ENCODE measurements around the gene CNP.
A peak's percentile ranks its signal among the peaks of the same experiment; 100 is the strongest.

The CNP gene

GRCh38 chr17:41973408-41973811 is 6.8 kb downstream of the CNP start:
- DNase-seq: no peak

DNA sequence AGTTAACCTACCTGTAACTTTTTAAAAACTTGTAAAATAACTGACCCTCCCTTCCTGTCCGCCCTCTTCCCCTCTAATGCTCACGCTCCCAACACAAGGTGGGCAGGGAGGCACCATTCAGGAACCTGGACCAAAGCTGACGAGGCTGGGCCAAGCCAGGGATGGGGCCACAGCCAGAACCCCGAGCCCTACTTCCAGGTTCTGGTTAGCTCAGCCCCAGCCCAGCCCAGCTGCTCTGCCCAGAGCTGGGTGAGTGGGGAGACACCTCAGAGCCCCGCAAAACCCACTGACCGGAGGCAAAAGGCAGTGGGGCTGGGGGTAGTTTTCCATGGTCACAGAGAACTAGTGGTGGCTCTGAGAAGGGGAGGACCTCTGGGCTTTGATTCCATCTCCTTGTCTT is 7.4 kb downstream of the CNP start:
- DNase-seq: no peak

DNA sequence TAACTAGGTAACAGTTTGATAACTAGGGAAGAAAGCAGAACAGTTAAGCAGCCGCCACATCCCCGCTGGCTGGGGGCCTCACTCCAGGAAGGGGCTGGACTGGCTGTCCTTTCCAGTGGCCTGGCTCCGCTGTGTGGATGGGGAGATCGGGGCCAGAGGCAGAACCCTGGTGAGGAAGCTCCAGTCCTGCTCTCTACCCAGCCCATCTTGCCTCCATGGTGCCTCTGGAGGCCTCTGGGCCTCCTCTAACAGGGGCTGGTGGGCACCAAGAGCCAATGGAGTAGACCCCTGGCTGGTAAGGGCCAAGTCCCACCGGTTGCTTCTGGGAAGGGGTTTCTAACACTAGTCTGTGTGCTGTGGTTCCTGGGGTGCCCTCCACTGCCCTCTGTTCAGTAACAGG is 8.1 kb downstream of the CNP start:
- no peak for DNase-seq

DNA sequence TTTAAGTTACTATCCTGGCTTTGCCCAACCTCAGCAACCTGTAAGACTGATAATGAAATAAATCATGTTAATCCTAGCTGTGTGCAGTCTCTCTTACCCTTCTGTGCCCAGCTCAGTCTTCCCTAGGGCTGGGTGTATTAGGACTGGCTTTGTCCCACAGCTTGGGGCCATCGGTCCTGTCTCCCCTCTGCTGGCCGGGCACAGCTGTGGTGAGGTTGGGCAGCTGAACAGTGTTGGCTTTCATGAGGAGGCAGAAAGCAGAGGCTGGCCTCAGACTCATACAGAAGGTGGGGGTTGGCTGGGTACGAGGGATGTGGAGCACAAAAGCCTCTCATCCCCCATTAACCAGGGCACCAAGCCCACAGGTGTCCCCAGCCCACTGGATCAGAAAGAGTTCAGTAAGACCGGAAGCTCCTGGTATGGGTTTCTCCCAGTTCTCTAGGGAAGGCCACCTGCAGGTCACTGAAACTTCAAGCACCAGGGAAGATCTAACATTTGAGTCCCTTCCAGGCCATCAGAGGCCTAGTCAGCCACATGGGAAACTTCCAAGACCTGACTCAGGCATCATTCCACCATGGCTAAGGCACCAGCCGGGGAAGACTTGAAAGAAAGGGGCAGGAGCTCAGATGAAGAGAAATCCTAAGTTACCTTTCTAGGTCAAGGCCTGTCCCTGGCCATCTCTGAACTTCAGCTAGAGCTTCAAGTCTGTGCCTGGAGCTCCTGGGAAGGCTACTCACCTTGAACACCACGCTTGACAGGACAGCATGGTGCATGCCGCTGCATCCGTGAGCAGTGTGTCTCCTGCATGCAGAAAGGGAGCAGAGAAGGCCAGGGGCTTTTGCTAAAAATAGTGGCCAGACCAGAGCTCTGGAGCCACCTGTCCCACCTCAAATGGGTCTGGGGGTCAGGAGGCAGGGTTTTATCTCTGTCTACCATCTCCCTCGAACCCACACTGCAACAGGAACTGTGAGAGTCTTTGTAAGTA is 8.8 kb downstream of the CNP start:
- no peak for DNase-seq

GRCh38 chr17:41976142-41976768 is 9.7 kb downstream of the CNP start:
- DNase-seq: no peak

- peak; percentile 15 for DNase-seq
These were observed 11.4 kb downstream of the CNP start for GRCh38 chr17:41977991-41978390.

DNA sequence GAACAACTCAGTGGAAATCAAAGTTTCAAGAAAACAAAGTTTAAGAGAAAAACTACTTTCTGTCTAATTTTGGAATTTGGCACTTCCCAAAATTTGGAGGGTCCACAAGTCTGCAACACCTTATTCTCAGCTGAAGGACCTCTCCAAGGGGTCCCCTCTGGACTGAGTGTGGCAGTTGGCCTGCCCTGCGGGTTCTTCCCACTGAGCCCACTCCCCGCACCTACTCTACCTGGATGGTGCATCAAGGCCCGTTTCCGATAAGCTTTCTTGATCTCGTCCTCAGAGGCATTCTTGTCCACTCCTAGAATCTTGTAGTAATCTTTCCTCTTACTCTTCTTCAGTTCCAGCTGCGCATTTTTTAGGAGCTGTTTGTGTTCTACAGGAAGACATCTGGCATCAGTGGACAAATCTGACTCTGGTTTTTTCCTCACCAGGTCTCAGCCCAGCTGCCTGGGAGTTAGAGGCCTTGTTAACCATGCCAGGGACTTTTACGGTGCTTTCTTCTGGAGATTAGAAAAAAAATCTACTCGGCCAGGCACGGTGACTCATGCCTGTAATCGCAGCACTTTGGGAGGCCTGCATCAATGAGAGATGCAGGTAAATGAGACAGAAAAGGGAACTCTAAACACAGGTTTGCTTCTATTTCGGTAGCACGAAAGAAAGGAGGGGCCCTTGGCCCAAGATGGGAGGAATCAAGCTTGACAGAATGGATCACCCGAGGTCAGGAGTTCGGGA is 15.6 kb downstream of the CNP start:
- DNase-seq: no peak

GRCh38 chr17:41984454-41984853 is 17.9 kb downstream of the CNP start:
- no peak for DNase-seq

GRCh38 chr17:41985919-41986318 is 19.3 kb downstream of the CNP start:
- no peak for DNase-seq

DNA sequence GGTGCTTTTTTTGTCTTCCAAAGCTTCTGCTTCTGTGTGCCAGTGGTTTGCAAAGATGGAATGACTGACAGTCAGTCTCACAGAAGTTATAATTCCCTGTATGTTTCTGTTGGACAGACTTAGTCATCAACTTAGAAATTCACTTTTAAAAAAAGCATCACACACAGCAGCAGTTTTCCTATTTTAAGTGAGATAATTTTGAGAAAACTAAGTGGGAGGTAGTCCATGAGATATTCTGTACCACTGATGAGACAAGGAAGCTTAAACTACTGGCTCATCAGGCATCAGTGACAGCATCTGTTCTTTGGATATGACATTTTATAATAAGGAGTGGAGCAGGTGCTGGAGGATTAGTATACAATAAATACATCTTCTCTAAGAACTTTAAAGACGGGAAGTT is 20.0 kb downstream of the CNP start:
- no peak for DNase-seq

DNA sequence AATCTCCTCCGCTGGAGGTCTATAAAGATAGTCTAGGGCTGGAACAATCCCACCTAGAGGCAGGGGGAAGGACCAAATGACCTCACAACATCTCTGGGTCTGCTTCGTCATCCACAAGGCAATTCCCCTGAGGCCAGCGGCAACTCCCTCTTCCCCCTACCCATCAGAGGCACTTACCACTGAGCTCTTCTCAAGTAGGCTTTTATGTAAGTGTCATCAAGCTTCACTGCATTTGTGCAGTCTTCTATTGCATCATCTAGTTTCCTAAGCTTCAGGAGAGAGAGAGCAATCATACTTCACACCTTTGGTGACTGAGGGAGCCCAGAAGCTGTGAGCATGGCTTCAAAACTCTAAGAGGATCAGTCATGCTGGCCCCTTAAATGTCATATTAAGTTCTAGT is 21.0 kb downstream of the CNP start:
- no peak for DNase-seq

- no peak for DNase-seq
These were observed 21.8 kb downstream of the CNP start for GRCh38 chr17:41988418-41988817.

DNA sequence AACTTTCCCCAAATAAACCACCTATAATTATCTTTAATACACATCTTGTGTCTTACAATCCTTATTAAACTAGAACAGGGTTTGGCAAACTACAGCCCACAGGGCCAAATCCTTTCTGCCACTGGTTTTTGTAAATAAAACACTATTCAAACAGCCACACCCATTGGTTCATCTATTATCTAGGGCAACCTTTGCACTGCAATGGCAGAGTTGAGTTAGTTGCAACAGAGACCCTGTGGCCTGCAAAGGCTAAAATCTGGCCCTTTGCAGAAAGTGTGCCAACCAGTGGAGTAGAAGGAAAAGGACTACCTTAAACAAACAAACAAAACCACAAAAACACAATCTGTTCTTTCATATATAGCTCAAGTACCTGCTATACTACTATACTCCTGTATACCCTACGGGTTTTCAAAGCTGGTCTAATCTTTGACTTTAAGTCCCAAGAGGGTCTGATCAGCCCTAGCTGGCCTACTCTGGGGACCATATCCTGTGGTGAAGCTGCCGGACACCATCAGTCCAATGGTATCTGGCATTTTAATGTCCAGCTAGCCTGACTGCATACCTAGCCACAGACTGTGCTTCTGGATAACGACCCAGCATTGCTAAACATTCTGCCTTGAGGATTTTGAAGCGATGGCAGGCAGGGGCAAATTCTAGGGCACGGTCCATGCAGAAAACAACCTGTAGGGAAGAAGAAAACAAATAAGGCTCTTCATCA is 23.3 kb downstream of the CNP start:
- DNase-seq: no peak

GRCh38 chr17:41992576-41992975 is 26.0 kb downstream of the CNP start:
- DNase-seq: no peak

DNA sequence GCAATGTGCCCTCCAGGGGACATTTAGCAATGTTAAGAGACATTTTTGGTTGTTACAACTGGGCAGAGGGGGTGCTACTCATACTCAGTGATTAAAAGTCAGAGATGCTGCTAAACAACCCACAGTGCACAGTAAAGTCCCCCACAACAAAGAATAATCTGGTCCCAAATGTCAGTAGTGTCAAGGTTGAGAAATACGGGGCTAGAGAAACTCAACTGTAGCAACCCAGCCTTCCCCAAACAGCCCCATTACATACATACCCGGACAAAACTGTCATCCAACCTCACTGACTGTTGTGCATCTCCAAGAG is 30.2 kb downstream of the CNP start:
- no peak for DNase-seq

DNA sequence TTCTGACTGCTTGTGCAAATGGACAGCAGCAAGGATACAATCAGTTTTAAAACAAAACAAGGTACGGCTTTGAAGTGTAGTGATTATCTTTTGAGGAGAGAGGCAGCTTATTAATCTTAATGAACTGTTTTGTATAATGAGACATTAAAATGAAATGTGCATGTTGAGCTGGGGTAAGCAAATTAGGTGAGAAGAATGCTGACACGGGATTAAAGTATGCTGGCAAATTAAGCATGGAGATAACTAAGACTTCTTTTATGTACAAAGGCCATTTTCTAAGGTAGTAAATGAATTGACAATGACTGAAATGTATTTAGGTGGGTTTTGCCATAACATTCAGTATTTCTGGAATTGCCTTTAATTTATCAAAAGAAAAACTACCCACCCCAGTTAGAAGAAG is 31.9 kb downstream of the CNP start:
- no peak for DNase-seq

DNA sequence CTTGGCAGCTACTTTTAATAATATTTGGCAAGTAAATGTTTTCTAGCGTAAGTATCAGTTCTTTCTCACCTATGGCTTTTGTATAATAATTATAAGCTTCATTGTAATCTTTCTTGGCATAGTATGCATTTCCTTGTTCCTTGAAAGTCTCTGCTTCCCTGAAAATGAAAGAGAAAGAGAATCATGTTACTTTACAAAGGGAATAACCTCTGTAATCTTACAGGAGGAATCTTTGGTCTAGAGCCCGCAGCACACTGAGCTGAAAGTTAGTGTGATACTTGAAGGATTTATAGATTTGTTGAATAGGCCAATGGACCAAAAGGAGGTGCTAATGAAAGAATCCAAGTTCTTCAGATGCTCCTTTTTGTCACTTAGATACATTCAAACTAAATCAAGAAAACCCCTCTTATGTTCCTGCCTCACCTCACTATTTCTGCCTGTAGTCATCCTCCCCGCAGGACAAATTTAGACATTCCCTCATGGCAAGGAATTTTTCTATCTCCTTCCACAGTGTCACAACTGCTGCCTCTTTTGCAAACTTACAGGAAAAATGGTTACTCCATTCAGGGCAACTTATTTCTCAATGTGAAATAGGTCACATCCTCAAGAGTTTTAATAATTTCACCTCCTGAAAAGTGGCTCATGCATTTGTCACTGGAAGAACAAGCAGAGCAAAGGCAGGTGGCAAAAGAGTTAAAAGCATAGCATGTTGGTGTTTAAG is 34.0 kb downstream of the CNP start:
- no peak for DNase-seq

DNA sequence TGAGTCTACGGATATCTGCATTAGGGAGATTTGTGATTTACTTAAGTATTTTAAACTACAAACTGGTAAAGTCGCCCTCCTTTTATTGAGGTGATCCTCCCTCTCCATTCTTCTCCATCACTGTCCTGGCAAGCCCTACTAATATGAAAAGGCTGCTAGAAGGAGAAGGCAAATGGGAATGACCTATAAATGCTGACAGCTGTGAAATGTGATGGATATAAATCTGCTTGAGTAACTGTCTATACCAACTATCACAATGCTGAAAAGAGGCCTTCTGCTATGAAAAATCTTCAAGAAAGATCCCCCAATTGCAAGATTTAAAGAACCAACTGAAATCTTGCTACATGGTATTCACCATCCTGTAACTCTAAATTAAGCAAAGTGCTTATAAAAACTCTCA is 35.1 kb downstream of the CNP start:
- DNase-seq: no peak

- DNase-seq: no peak
These were observed 35.7 kb downstream of the CNP start for GRCh38 chr17:42002175-42002791.

DNA sequence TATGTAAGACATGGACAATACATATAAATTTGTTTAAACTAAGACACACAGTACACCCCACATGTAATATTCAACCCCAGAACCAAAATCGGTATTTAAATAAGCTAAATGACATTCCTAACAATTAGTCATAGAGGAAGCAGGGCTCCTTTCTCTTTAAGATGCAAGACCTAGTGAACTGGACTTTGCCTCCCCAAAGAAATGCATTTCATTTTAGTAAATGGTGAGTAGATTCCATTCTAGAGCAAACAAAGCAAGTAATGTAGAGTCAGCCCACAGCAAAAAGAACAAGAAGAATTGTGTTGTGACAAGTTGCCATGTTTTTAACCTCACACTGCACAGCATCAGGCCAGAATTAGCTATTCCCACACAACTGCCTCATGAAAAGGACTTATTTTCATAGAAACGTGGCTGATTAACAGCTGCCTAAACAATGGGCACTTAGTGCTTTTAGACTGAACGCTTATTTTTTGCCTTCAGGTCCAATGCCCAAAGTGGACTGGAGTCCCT is 36.3 kb downstream of the CNP start:
- DNase-seq: no peak

DNA sequence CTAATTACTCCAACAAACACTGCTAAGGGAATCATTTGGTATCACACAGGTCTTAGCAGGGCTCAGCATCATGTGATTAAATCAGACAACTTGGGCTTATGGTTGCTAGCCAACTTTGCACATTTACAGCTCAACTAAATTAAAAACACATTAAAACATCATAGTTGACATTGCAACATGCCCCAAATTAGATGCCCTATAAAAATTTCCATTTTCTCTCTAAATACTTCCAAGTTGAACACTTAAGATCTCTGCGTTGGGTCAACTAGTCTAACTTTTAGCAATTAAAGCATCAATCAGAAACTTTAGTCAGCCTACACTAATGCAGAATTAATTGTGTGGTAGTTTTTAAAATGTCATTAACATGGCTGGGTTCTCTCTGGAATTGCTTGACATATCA is 38.6 kb downstream of the CNP start:
- no peak for DNase-seq

GRCh38 chr17:42009170-42009569 is 42.6 kb downstream of the CNP start:
- DNase-seq: no peak
